ENCODE results near the gene INPP5J.

DNA sequence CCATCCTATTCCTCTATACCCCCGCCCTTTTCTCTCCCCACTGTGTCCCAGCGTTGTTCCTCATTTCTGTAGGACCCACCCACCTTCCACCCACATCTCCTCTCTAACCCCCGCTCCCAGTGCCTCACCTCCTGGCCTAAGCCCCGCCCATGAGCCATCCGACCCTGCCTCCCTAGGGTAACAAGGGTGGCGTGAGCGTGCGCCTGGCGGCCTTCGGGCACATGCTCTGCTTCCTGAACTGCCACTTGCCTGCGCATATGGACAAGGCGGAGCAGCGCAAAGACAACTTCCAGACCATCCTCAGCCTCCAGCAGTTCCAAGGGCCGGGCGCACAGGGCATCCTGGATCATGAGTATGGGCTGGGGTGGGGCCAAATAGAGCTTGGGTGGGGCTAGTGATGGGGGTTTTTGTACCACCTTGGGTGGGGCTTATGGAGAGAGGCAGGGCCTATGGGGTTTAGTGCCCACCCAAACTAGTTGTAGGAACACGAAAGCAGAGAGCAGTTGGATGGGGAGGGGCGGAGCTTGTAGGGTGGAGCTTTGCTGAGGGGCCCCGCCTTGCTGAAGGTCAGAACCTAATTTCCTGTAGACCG is 4.5 kb downstream of the INPP5J start:
- TF ChIP-seq POLR2AphosphoS5 (IDR thresholded peaks at IDR 0.05; ENCODE audit: low read depth, low read length): no peak
- no peak for TF ChIP-seq SPI1 (IDR thresholded peaks at IDR 0.05; ENCODE audit: low read depth, low read length)
